Breast epithelium (tissue), 3 donors: ENCODE measurements around the gene DBP.

Experiments
- CTCF ChIP-seq, 3 donors: fragments of 450-650 bp; IDR thresholded peaks; one replicate each; pipeline ENCODE4 v1.5.1; 2016 to 2017; ENCODE audit warnings: antibody characterized with exemption in 3 of 3, mild to moderate bottlenecking in 3 of 3, moderate library complexity in 3 of 3
- POLR2A ChIP-seq: fragments of 450-650 bp; IDR thresholded peaks from one replicate; pipeline ENCODE4 v1.6.1; 2016; ENCODE audit warnings: antibody characterized with exemption, mild to moderate bottlenecking, moderate library complexity
- POLR2AphosphoS5 ChIP-seq, 3 donors: sonication (generic); formaldehyde crosslinking; IDR thresholded peaks; one replicate each; pipeline ENCODE4 v1.6.1; 2017; ENCODE audit warnings: antibody characterized with exemption in 3 of 3

DNA sequence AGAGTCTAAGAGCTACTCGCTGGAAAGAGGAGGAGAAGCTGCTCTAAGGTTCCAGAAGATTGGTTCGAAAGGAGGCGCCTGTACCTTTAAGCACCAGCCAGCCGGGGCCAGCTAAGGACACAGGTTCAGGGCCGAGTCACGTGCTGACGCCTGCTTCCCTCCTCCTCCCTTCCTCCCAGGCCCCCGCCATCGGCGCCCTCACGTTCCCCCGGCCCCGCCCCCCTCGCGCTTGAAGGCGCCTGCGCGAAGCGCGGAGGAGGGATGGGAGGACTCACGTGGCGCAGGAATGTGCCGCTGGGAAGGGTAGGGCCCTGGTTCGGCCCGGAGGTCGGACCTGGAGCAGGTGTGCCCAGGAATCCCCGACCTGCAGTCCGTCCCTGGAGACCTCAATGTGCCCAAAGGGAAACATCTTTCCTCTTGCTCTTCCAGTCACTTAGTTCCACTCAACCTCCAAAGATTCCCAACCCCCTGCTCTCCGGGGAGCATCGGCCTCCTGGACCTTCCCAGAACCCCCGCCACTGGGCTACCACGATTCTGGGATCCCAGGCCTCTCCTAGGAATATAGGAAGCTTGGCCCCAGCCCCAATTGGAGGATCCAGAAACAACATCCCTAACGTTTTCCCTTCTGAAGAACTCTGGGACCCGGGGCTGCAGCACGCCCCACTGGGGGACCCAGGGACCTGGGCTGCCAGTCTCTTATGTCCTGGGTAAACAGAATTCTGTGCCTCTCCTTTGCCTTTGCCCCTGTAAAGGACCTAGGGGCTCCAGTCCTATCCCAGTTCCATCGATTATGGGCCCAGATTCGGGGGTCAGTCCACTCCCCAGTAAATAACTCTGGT, 2.5 kb downstream of the DBP start:
- TF ChIP-seq CTCF (IDR thresholded peaks at IDR 0.05) (no peak), POLR2A (peak; percentile 53), POLR2AphosphoS5 (IDR thresholded peaks at IDR 0.05) (peak; percentile 77 to 93 (median 93))
